Measurements from ENCODE around the gene GRPEL1.
"Not testable (repeated sequence)": the region's sequence is repeated elsewhere in the genome, so short reads cannot be mapped to it uniquely, and the experiment has no call there.

GRPEL1 gene

GRCh38 chr4:7092026-7092425, 24.2 kb upstream of the GRPEL1 start:
- no peak for DNase-seq (ENCODE audit: low read depth)

GRCh38 chr4:7089213-7089986, 21.5 kb upstream of the GRPEL1 start:
- DNase-seq (ENCODE audit: low read depth): no peak

- no peak for DNase-seq (ENCODE audit: low read depth)
These were observed 19.2 kb upstream of the GRPEL1 start for GRCh38 chr4:7087036-7087435.

GRCh38 chr4:7086384-7086783, 18.5 kb upstream of the GRPEL1 start:
- DNase-seq (ENCODE audit: low read depth): no peak

GRCh38 chr4:7084564-7084961, 16.7 kb upstream of the GRPEL1 start:
- not testable (repeated sequence) for DNase-seq (ENCODE audit: low read depth)

GRCh38 chr4:7083597-7084563, 16.0 kb upstream of the GRPEL1 start:
- DNase-seq (ENCODE audit: low read depth): no peak

- DNase-seq (ENCODE audit: low read depth): not testable (repeated sequence)
These were observed 12.0 kb upstream of the GRPEL1 start for GRCh38 chr4:7079909-7080308.

- not testable (repeated sequence) for DNase-seq (ENCODE audit: low read depth)
These were observed 11.6 kb upstream of the GRPEL1 start for GRCh38 chr4:7079483-7079882.

- no peak for DNase-seq (ENCODE audit: low read depth)
These were observed 10.2 kb upstream of the GRPEL1 start for GRCh38 chr4:7078025-7078424.

GRCh38 chr4:7077371-7077770, 9.5 kb upstream of the GRPEL1 start:
- no peak for DNase-seq (ENCODE audit: low read depth)

GRCh38 chr4:7076696-7077082, 8.8 kb upstream of the GRPEL1 start:
- no peak for DNase-seq (ENCODE audit: low read depth)

GRCh38 chr4:7075962-7076695, 8.3 kb upstream of the GRPEL1 start:
- no peak for DNase-seq (ENCODE audit: low read depth)

- no peak for DNase-seq (ENCODE audit: low read depth)
These were observed 6.6 kb upstream of the GRPEL1 start for GRCh38 chr4:7074426-7074825.

- DNase-seq (ENCODE audit: low read depth): no peak
These were observed 5.9 kb upstream of the GRPEL1 start for GRCh38 chr4:7073526-7074390.

GRCh38 chr4:7073059-7073458, 5.2 kb upstream of the GRPEL1 start:
- DNase-seq (ENCODE audit: low read depth): no peak

- DNase-seq (ENCODE audit: low read depth): peak; percentile 67
These were observed 3.1 kb upstream of the GRPEL1 start for GRCh38 chr4:7070729-7071511.

GRCh38 chr4:7068883-7069282, 1.0 kb upstream of the GRPEL1 start:
- DNase-seq (ENCODE audit: low read depth): no peak

- peak; percentile 100 for DNase-seq (ENCODE audit: low read depth)
These were observed 497 bp upstream of the GRPEL1 start for GRCh38 chr4:7068279-7068842.

- no peak for DNase-seq (ENCODE audit: low read depth)
These were observed 775 bp downstream of the GRPEL1 start for GRCh38 chr4:7067126-7067451.

- DNase-seq (ENCODE audit: low read depth): no peak
These were observed 1.4 kb downstream of the GRPEL1 start for GRCh38 chr4:7066493-7066892.
